HCT116 (cell line): Measurements from ENCODE around the gene NDUFS2. TPM values are rescaled to one million over a fixed set of nuclear protein-coding genes. Genes with fewer than 3 reads are reported as not detected.

Source experiments
- ATAC-seq: fragments of 200-7000 bp; cut with Tn5 transposase; 2 replicates; pipeline ENCODE4 v1.9.1; 2020; ENCODE audit warnings: mild to moderate bottlenecking, moderate library complexity
- BruUV-seq: library from RNA; stranded (reverse); fragments of 400-500 nt; replicated peaks from 2 replicates; lab custom pipeline; 2021; lab: Mats Ljungman, UMichigan
- CTCF ChIA-PET: fragments of 300-600 bp; sonication (Branson Sonifier 250); formaldehyde crosslinking; loops from one replicate; lab custom pipeline; 2021; ENCODE audit warnings: antibody characterized with exemption; lab: Charles Lee
- POLR2A ChIA-PET: fragments of 300-600, 350-600 bp; sonication (Branson Sonifier 250); formaldehyde crosslinking; loops from one replicate; lab custom pipeline; 2021; ENCODE audit warnings: antibody characterized with exemption; lab: Charles Lee
- RAD21 ChIA-PET, 2 experiments: fragments of 300-600 bp; sonication (Branson Sonifier 250); formaldehyde crosslinking; loops; one replicate each; lab custom pipeline; 2023; ENCODE audit warnings: low total read pairs in 2 of 2; ENCODE audit not compliant: uncharacterized antibody in 2 of 2, unreplicated experiment in 2 of 2, low non-redundant PET in 1 of 2; lab: Charles Lee
- DNase-seq: peaks from one replicate; pipeline ENCODE4 v3.0.0-alpha.2; 2010; ENCODE audit warnings: low read depth, low spot score
- H2AFZ ChIP-seq: fragments of 200-600 bp; shearing (Covaris generic), sonication (generic); 2 replicates; pipeline ENCODE4 v1.6.1; 2017; ENCODE audit warnings: low read depth, mixed run types, mixed read lengths, antibody characterized with exemption, low read length; ENCODE audit not compliant: poor library complexity, severe bottlenecking
- H3K27ac ChIP-seq: 2 replicates; pipeline ENCODE4 v1.5.1; 2012; ENCODE audit warnings: low read depth, low read length
- H3K27me3 ChIP-seq: fragments of 200-600 bp; sonication (generic); 2 replicates; pipeline ENCODE4 v1.6.1; 2016; ENCODE audit warnings: mixed run types, low read length, mixed read lengths; ENCODE audit not compliant: insufficient read depth
- H3K36me3 ChIP-seq, 2 experiments: fragments of 200-500 bp in 1 of 2; fragments of 200-600 bp in 1 of 2; sonication (Bioruptor generic) in 1 of 2; sonication (generic) in 1 of 2; 2 replicates each; pipeline versions ENCODE4 v1.5.1 to v1.6.1; 2014 to 2016; ENCODE audit warnings: low read length in 2 of 2, inconsistent platforms in 1 of 2, mixed read lengths in 1 of 2, mixed run types in 1 of 2; ENCODE audit not compliant: insufficient read depth in 2 of 2, control insufficient read depth in 1 of 2
- H3K4me1 ChIP-seq, 2 experiments: fragments of 200-600 bp in 1 of 2; sonication (generic) in 1 of 2; 2 replicates each; pipeline versions ENCODE4 v1.5.1 to v1.6.1; 2012 to 2017; ENCODE audit warnings: low read length in 2 of 2, inconsistent platforms in 1 of 2, mild to moderate bottlenecking in 1 of 2, mixed read lengths in 1 of 2, mixed run types in 1 of 2, moderate library complexity in 1 of 2; ENCODE audit not compliant: insufficient read depth in 2 of 2, control insufficient read depth in 1 of 2
- H3K4me2 ChIP-seq: fragments of 200-600 bp; sonication (generic); 2 replicates; pipeline ENCODE4 v1.6.1; 2017; ENCODE audit warnings: mixed run types, low read length, mixed read lengths
- H3K4me3 ChIP-seq, 2 experiments: fragments of 200-600 bp in 1 of 2; sonication (generic) in 1 of 2; replicated peaks in 1 of 2; 2 replicates each; pipeline ENCODE4 v1.5.1; 2011 to 2016; ENCODE audit warnings: low read length in 2 of 2, control low read depth in 1 of 2, low read depth in 1 of 2, mild to moderate bottlenecking in 1 of 2, mixed read lengths in 1 of 2, mixed run types in 1 of 2
- H3K79me2 ChIP-seq: fragments of 200-600 bp; sonication (generic); 2 replicates; pipeline ENCODE4 v1.6.1; 2017; ENCODE audit warnings: mild to moderate bottlenecking, mixed run types, low read length, moderate library complexity, mixed read lengths; ENCODE audit not compliant: insufficient read depth
- H3K9ac ChIP-seq: fragments of 200-600 bp; sonication (generic); 2 replicates; pipeline ENCODE4 v1.6.1; 2016; ENCODE audit warnings: low read length, mixed read lengths
- H3K9me2 ChIP-seq: fragments of 200-600 bp; sonication (generic), shearing (Covaris generic); 2 replicates; pipeline ENCODE4 v1.6.1; 2017; ENCODE audit warnings: mixed run types, mild to moderate bottlenecking, moderate library complexity; ENCODE audit not compliant: insufficient read depth
- H3K9me3 ChIP-seq, 2 experiments: fragments of 200-500 bp in 1 of 2; fragments of 200-600 bp in 1 of 2; sonication (Bioruptor generic) in 1 of 2; sonication (generic) in 1 of 2; 2 replicates each; pipeline ENCODE4 v1.6.1; 2014 to 2017; ENCODE audit warnings: low read length in 2 of 2, mixed read lengths in 2 of 2, inconsistent platforms in 1 of 2, low read depth in 1 of 2, mild to moderate bottlenecking in 1 of 2, mixed run types in 1 of 2, moderate library complexity in 1 of 2; ENCODE audit not compliant: control insufficient read depth in 1 of 2, insufficient read depth in 1 of 2
- H4K20me1 ChIP-seq: fragments of 200-600 bp; sonication (generic), shearing (Covaris generic); 2 replicates; pipeline ENCODE4 v1.6.1; 2017; ENCODE audit warnings: mixed run types, mild to moderate bottlenecking, moderate library complexity; ENCODE audit not compliant: insufficient read depth
- CBX3 ChIP-seq: IDR thresholded peaks from 2 replicates; pipeline ENCODE4 v1.6.1; 2012; ENCODE audit warnings: low read depth
- CEBPB ChIP-seq: IDR thresholded peaks from 2 replicates; pipeline ENCODE4 v1.6.1; 2012; ENCODE audit warnings: low read depth
- ELF1 ChIP-seq: IDR thresholded peaks from 2 replicates; pipeline ENCODE4 v1.6.1; 2012; ENCODE audit warnings: low read depth, borderline replicate concordance
- POLR2A ChIP-seq: IDR thresholded peaks from 2 replicates; pipeline ENCODE4 v1.7.0; 2011; ENCODE audit warnings: borderline replicate concordance; ENCODE audit not compliant: insufficient read depth, insufficient read length; ENCODE audit errors: extremely low read depth
- RAD21 ChIP-seq: IDR thresholded peaks from 2 replicates; pipeline ENCODE4 v1.6.1; 2012; ENCODE audit warnings: low read depth, mild to moderate bottlenecking
- SIN3A ChIP-seq: IDR thresholded peaks from 2 replicates; pipeline ENCODE4 v1.6.1; 2012; ENCODE audit warnings: low read depth
- TCF7L2 ChIP-seq: IDR thresholded peaks from 2 replicates; pipeline ENCODE4 v1.7.0; 2011; ENCODE audit warnings: borderline replicate concordance, inconsistent platforms; ENCODE audit not compliant: insufficient read depth, insufficient read length; ENCODE audit errors: extremely low read depth
- ZNF274 ChIP-seq: fragments of 200-500 bp; sonication (Bioruptor generic); IDR thresholded peaks from 2 replicates; pipeline ENCODE4 v1.6.1; 2014; ENCODE audit warnings: mild to moderate bottlenecking, low read depth, low read length, inconsistent platforms
- intact Hi-C: fragments of 100-400 bp; cut with micrococcal nuclease; formaldehyde crosslinking; loops from 2 replicates; pipeline ENCODE4 v1.10.0; 2022
- total RNA-seq: library from RNA; stranded (reverse); gene quantifications from one replicate; pipeline ENCODE4 v1.2.1, GENCODE V29; 2021; ENCODE audit not compliant: unreplicated experiment
- TF ChIP-seq, protein P1 (sequence below): IDR thresholded peaks from 2 replicates; pipeline ENCODE4 v1.6.1; 2012; ENCODE audit warnings: low read depth
- TF ChIP-seq, protein P2 (sequence below): IDR thresholded peaks from 2 replicates; pipeline ENCODE4 v1.6.1; 2012
- TF ChIP-seq, protein P3 (sequence below): IDR thresholded peaks from 2 replicates; pipeline ENCODE4 v1.6.1; 2012

NDUFS2 gene
- total RNA-seq, 1 experiment from 2014 or later, result 82.7 TPM

DNA sequence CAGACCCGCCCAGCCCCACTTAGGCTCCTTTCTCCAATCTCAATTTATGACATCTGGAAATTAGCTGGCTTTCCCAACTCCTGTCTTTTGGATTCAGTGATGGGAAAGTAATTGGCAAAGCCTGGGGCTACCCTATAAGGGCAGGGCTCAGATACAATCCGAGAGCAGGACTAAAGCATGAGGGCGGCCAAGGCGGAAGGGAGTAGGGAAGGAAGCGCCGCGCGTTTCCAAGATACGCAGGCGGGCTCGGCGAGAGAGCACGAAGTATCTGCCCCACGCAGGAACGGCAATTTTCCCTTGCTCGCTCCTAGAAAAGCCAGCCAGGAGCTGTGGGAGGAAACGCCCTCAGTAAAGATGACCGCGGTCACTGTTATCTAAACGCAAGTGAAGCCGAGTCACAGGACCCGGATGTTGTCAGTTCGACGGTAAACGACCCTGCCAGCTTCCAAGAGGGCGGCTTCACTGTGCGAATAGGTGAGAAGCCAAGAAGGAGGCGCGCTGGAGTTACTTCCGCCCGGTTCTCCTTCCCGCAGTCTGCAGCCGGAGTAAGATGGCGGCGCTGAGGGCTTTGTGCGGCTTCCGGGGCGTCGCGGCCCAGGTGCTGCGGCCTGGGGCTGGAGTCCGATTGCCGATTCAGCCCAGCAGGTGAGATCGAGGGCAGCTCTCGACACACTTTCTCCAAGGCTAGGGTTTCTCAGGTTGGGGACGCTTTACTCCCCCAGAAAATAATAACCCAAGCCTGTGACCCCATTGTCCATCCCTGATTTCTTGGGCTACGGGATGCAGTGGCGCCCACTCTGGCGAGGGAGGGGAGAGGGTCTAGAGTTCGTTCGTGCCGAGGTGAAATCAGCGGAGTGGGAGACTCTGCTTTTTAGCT, at the start of gene NDUFS2 (continued):
- TF ChIP-seq, protein P1, sequence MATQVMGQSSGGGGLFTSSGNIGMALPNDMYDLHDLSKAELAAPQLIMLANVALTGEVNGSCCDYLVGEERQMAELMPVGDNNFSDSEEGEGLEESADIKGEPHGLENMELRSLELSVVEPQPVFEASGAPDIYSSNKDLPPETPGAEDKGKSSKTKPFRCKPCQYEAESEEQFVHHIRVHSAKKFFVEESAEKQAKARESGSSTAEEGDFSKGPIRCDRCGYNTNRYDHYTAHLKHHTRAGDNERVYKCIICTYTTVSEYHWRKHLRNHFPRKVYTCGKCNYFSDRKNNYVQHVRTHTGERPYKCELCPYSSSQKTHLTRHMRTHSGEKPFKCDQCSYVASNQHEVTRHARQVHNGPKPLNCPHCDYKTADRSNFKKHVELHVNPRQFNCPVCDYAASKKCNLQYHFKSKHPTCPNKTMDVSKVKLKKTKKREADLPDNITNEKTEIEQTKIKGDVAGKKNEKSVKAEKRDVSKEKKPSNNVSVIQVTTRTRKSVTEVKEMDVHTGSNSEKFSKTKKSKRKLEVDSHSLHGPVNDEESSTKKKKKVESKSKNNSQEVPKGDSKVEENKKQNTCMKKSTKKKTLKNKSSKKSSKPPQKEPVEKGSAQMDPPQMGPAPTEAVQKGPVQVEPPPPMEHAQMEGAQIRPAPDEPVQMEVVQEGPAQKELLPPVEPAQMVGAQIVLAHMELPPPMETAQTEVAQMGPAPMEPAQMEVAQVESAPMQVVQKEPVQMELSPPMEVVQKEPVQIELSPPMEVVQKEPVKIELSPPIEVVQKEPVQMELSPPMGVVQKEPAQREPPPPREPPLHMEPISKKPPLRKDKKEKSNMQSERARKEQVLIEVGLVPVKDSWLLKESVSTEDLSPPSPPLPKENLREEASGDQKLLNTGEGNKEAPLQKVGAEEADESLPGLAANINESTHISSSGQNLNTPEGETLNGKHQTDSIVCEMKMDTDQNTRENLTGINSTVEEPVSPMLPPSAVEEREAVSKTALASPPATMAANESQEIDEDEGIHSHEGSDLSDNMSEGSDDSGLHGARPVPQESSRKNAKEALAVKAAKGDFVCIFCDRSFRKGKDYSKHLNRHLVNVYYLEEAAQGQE, result no peak
- no peak for TF ChIP-seq SIN3A
- peak; percentile 76 for TF ChIP-seq POLR2A
- TF ChIP-seq RAD21, result no peak
- TF ChIP-seq, protein P2, sequence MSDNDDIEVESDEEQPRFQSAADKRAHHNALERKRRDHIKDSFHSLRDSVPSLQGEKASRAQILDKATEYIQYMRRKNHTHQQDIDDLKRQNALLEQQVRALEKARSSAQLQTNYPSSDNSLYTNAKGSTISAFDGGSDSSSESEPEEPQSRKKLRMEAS, result no peak
- TF ChIP-seq, protein P3, sequence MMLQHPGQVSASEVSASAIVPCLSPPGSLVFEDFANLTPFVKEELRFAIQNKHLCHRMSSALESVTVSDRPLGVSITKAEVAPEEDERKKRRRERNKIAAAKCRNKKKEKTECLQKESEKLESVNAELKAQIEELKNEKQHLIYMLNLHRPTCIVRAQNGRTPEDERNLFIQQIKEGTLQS, result no peak
- TF ChIP-seq, all 23 proteins: peak for 6

DNA sequence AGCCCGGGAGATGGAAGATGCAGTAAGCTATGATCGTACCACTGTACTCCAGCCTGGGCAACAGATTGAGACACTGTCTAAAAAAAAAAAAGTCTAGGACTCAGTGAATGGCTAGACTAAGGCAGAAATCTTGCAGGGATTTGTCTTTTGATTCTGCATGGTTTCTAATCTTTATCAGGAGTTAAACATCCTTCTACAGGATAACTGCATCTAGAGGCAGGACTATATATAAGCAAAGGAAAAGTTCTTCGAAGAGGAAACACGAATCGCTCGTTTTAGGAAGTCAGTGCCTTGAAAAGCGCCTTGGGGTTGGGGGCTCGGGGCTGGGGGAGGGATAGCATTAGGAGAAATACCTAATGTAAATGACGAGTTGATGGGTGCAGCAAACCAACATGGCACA, 49.0 kb upstream of the NDUFS2 start:
- RAD21 ChIA-PET, result no interaction called here
- peaks cover 5% of the 10 kb centered on the region; the same call in 1 of the 2 replicates for H3K79me2 ChIP-seq
- intact Hi-C loops, result loop anchor here (5.0 kb wide), 1 partner anchor 131 kb away; the partner anchor contains the start of gene F11R
- H3K4me2 ChIP-seq, result peak overlapping the region; percentile 86
- H3K27ac ChIP-seq, result peak overlapping the region; percentile 99; the same call in 1 of the 2 replicates
- H3K9me3 ChIP-seq, result no peaks in the 10 kb centered on the region
- H4K20me1 ChIP-seq, result no peaks in the 10 kb centered on the region
- H3K4me3 ChIP-seq, result peak overlapping the region; percentile 66 to 87
- DNase-seq (no peak), ATAC-seq (peak; percentile 31; the same call in 1 of the 2 replicates)
- POLR2A ChIA-PET, result interaction anchor here (0.7 to 3.1 kb wide), 3 partner anchors 11 to 20 kb away, joined by 3 to 24 read pairs (median 10); partner anchors contain the start of genes DEDD and PPOX
- H3K9me2 ChIP-seq, result no peaks in the 10 kb centered on the region
- peak overlapping the region; percentile 92 for H3K9ac ChIP-seq
- peak overlapping the region; percentile 73 for H2AFZ ChIP-seq
- H3K27me3 ChIP-seq, result no peaks in the 10 kb centered on the region
- CTCF ChIA-PET, result interaction anchor here (1.3 to 1.5 kb wide), 2 partner anchors 12 to 20 kb away, joined by 4 to 10 read pairs; partner anchors contain the start of genes DEDD and PPOX
- no TSS peak for BruUV-seq
- H3K4me1 ChIP-seq, result peaks cover 3 to 14% of the 10 kb centered on the region in 2 experiments; a peak in 3 of 4 replicates
- no peaks in the 10 kb centered on the region for H3K36me3 ChIP-seq
- TF ChIP-seq RAD21 (no peak), CBX3 (no peak), ZNF274 (no peak), ELF1 (no peak), TCF7L2 (no peak), CEBPB (no peak)
- TF ChIP-seq, protein P1, result no peak
- TF ChIP-seq, protein P2, result no peak
